HG03159 (cell line): ENCODE results near the gene CASK.
"Not testable (repeated sequence)": the region's sequence is repeated elsewhere in the genome, so short reads cannot be mapped to it uniquely, and the experiment has no call there.

Source experiments
- ATAC-seq: cut with Tn5 transposase; IDR thresholded peaks from one replicate; pipeline ENCODE4 v1.9.1; 2021; ENCODE audit warnings: mild to moderate bottlenecking, moderate library complexity; ENCODE audit not compliant: unreplicated experiment

CASK gene

DNA sequence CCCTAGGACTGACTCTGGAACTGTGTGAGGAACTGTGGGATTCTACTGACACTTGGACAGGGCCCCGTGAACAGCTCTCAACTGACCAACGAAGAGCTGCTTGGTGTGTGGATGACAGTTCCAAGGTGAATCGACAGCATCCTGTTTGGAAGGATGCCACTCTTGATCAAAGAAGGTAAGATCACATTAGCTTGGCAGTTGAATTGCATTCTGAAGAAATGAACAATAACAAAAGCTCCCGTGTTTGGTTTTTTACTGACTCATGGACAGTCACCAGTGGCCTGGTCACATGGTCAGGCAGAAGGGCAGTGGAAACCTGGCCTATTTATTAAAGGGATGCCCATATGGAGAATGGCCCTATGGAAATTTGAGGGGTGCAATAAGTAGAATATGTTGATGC is 267.7 kb downstream of the CASK start:
- no peak for ATAC-seq

DNA sequence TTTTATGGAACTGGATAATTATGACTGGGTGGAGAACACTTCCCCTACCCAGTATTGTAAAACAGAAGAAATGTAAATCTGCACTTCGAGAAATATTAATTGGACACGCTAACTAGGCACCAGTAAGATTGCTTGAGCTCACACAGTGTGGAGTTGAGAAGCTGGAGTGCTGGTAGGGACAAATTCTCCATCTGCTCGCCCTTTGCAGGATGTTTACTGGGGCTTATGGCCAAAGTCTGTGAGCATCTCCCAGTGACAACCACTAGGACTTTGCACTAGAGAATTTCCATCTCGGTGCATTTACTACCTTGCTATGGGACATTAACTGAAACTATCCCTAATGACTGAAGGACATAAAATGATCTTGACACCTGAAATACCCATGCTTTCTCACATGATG is 268.3 kb downstream of the CASK start:
- ATAC-seq = no peak

DNA sequence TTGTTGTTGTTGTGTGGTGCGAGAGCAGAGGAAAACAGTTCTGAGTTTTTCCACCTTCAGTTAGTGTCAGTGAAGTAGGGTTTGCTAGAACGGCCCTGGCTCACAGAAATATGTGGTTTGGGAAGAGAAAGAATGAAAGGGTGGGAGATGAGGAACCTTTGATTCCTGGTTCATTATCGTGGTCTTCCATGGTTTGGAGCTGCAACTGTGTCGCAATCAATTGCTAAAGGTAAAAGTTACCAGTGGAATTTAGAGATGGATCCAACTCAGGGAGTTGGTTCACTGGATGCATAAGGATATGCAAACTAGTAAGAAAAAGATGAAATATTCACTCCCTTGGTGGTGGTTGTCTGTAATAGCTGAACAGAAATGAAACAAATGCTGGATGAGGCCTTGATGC is 270.2 kb downstream of the CASK start:
- ATAC-seq = no peak

DNA sequence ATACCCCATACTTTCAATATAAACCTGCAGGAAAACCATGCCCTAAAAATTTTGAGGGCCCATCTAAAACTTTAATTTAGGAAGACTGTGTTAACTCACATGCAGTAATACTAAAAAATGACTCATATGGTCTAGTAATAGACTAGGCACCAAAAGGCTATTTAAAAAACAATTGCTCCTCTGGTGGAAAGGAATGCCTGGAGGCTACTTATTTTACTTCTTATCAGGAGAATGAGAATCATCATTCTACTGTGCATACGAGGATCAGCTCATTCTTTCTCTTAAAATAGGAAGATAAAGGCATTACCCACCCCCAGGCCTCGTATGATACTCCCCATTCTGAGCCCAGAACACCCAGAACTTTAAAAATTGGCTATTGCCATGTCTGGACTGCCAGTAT is 277.2 kb downstream of the CASK start:
- not testable (repeated sequence) for ATAC-seq

DNA sequence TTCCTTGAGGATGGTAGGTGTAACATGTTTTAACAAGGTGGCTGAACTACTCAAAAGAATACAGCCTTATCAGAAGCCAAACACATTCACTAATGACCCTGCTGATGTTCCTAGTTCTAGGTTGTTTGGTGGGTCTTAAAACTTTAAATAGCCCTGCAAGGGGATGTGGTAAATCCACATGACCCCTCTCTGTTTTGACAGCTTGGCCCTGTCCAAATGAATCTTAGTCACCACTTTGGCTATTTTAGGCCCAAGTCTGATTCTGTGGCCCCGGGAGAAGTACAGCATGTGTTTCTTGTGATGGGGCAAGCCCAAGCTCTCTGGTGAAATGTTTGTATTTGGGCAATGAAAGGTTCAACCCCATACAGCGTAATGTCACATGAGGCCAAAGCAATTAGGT is 289.1 kb downstream of the CASK start:
- no peak for ATAC-seq

DNA sequence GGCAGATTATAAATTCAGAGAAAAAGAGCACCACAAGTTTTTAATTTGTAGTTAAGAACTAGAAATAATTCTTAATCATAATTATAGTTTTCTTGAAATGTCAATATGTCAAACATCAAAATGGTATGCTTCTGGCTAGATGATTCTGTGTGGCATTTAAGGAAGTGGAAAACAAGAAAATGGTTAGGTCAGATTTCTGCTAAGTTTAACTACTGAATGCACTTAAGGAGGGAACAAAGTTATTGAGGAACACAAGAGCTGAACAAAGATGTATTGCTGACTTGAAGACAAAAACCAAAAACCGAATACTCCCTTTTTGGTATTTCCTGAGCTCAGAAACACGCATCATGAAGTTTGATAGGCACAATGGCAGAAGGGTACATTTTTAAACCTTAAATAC is 293.3 kb downstream of the CASK start:
- no peak for ATAC-seq

DNA sequence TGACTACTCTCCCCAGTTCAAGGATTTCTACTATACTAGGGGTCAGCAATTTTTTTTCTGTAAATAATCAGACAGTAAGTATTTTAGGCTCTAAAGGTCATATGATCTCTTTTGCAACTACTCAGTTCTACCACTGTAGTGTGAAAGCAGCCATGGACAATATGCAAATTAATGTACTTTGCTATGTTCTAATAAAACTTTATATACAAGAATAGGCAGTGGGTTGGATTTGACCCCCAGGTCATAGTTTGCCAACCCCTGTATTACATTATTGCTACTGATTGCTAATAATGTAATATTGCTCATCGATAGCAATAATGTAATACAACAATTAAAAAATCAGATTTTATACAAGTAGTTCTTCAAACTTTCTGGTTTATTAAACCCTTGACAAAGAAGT is 293.8 kb downstream of the CASK start:
- ATAC-seq = no peak

DNA sequence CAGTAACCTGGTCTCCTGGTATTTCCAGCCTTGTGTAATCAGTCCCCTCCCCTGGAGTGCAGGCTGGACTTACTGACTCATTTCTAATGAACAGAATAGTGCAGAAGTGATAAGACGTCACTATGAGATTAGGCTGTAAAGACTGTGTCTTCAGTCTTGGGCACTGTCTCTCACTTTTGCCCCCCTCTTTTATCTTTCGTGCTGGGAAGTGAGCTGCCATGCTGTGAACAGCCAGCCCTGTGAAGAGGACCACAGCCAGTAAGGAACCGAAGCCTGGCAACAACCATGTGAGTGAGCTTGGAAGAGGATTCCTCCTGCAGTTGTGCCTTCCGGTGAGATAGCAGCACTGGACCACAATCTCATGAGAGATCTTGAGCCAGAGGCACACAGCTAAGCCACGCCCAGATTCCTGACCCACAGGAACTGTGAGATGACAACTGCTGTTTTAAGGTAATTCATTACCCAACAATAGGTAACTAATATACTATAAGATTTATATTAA is 302.1 kb downstream of the CASK start:
- no peak for ATAC-seq

DNA sequence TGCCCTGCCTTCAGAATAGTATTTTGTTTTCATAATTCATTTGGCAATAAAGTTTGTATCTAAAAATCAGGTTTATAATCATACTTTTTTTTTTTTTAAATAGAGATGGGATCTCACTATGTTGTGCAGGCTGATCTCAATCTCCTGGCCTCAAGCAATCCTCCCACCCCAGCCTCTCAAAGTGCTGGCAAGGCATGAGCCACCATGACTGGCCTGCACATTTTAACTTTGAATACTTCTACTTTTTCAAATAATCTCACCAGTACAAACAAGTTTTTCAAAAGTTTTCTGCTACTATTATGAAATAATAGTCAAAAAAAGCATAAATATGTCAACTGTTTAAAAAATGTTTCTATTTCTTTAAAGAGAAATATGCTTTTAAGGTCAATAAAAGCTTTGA is 304.1 kb downstream of the CASK start:
- ATAC-seq = no peak

DNA sequence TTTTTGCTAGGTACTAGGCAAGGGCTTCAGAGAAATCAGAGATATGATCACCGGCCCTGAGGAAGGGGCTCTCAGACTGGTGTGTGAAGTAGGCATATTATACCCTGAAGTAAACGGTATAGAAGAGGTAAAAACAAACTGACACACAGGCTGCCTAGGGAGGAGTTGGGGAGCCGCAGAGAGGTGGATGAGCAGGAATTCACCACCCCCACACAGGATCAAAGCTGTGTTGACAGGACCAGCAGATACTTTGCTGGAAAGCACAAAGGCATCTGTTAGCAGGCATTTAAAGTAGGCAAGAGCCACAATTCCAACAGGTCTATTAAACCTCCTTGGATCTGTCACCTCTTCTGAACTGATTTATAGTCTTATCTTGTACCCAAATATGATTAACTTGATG is 306.4 kb downstream of the CASK start:
- ATAC-seq = no peak

DNA sequence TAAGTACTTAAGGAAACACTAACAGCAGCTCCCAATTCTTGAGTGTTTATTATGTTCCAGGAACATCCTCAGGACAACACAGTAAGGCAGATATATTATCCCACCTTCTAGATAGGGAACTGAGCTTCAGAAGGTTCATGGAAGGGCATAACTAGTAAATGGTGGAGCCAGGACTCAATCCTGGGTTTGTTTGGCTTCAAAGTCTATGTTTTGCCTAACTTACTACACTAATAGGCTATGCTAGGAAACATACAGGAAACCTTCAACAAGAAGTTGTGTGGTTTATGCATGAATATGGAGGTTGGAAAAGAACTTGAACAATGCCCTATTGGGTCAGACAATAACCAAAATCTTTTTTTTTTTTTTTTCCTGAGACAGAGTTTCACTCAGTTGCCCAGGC is 307.1 kb downstream of the CASK start:
- no peak for ATAC-seq

DNA sequence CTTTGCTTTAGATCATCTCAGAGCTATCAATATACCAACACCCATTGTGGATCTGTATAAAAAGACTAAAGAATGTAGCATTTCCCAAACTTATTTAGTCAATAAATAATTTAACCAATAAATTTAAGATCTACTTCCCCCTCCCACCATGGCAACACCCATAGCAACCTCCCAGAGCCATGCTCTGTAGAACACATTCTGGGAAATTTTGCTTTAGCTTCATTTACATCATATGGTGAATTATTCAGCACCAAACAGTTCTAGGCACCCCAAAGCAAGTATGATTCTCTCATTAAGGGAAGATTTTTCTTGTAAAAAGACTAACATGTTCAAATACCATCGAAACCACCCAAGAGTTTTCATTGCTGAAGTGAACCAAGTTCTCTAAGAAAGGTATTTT is 315.1 kb downstream of the CASK start:
- no peak for ATAC-seq

DNA sequence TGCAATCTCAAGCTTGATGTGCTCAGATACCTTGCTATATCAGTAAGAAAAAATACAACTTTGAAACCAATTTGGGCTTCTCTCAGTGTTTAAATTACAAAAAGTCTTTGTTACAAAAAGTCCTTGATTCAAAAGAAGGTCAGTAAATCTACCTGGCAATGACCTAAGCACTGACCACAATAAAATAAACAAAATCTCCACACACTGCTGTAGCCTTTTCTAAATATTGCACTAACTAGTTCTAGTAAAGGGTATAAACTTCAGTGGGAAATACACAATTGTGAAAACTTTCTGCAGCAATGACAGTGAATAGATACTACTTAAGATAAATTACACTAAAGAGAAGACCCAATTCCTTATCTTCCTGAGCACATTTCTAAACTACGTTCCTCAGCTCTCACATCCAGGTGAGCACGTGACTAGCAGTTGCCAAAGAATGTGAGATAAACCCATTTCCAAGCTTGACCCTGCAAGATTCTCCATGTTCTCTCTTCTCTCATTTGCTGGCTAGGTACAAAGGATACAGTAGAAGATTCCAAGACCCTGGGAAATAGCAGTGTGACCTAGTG is 316.0 kb downstream of the CASK start:
- no peak for ATAC-seq

DNA sequence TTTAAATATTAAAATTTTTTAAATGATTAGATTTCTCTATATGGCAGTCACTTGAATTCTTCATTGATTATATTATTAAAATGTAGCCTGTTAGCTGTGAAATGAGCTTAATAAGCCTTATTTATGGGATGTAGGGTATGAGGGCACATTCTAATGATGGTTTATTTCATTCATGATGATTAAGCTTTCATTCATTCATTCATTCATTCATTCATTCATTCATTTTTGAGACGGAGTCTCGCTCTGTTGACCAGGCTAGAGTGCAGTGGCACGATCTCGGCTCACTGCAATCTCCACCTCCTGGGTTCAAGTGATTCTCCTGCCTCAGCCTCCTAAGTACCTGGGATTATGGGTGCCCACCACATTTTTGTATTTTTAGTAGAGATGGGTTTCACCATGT is 317.3 kb downstream of the CASK start:
- not testable (repeated sequence) for ATAC-seq

DNA sequence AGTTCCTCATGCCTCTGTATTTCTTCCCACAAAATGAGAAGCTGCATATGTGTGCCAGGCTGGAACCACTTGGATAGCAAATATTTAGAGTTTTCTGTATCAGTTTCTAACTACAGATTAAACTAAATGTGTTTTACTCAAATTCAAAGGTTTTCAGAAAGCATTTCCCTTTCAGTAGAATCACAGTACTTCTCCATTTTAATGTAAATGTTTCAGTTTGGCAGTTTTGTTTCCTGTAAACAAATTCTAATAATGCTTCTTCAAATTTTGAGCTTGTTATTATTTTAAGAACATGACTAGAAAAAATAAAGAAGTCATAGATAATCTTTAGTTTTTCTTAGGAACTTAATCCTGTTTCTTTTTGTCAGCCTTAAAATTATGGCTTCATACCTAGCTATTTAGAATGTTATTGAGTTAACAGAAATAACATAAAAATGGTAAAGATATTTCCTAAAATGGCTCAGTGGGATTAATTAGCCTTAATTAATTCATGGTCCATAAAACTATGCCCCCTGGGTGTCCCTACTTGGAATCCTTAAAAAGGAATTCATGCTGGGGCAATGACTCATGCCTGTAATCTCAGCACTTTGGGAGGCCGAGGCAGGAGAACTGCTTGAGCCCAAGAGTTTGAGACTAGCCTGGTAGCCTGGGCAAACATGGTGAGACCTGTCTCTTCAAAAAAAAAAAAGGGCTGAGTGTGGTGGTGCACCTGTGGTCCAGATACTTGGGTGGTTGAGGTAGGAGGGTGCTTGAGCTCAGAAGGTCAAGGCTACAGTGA is 318.4 kb downstream of the CASK start:
- ATAC-seq = no peak

DNA sequence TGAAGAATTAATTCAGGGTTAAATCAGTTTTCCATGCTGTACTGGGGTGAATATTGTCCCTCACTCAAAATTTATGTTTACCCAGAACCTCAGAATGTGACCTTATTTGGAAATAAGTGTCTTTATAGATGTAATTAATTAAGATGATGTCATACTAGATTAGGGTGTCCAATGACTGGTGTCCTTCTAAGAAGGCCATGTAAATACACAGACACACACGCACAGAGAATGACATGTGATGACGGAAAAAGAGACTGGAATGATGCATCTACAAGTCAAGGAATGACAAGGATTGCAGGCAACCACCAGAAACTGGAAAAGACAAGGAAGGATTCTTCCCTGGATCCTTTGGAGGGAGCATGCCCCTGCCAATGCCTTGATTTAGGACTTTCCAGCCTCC is 319.2 kb downstream of the CASK start:
- ATAC-seq = no peak

DNA sequence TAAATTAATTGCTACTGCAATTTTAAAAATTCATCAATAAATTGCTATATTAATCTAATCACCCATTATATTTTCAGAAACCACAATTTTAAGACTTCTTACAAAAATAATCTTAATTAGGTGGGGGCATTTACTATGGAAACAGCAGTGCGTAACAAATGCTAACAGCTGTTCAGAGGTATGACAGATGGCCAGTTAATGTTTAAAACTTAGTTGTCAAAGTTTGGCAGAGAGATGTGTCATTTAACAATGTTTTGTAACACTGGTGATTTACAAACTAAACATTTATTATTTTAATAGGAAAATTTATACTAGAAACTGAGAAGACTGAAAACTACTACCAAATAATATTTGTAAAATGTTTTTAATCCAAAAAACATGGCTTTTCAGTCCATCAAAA is 319.8 kb downstream of the CASK start:
- no peak for ATAC-seq

DNA sequence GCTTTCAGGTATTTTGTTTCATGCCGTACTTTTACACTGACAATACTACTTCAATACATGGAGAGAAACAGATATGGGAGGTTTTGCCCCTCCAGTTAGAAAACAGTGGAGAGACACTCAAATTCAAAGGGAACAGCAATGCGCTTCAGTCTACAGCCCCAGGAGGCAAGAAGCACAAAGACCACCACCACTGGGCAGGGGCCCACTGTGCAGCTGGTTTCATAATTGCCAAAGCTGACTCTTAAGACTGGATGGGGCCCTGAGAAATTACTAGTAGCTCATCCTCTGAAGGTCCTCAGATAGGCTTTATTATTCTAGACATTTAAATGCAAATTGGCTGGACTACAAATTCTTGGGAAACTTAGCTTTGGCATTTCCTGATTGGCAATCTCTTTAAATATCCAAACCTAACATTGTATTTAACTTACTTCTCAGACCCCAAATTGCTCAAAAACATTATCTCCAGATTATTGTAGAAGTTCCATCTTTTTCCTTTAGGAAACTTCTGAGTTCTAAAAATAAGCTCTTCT is 320.5 kb downstream of the CASK start:
- no peak for ATAC-seq

DNA sequence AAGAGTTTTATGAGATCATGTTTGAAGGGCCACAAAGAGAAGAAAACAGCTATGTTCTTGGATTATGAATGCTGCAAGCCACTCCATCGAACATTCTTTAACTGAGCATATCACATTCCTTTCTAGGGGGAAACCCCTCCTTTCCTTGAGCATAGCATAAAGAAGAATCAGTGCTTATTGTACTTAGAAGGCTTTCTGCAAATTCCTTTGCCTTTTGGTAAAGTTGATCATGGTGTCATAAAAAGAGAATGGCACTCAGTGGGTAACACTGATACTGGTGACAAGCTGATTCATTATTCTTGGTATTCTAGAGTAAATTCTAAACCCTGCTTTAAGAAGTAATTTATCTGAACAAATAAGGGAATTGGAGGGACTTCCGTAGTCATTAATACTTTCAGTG is 323.1 kb downstream of the CASK start:
- no peak for ATAC-seq

DNA sequence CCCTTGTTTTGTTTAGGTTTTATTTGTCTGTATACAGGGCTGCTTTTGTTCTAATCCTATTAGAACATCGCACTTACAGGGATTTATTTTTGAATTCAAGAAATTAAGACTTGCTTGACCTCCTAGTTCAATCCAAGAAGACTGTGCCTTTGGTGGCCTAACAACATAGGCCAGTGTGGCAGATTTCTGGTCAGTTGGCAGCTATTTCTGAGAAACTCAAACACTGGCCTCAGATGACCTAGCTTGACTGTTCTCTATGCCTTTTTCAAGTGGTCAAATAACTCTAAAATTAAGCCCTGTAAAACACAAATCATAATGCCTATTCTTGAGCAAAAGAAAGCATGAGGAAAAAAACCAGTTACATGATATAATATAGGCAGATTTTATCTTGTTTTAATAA is 323.8 kb downstream of the CASK start:
- no peak for ATAC-seq

DNA sequence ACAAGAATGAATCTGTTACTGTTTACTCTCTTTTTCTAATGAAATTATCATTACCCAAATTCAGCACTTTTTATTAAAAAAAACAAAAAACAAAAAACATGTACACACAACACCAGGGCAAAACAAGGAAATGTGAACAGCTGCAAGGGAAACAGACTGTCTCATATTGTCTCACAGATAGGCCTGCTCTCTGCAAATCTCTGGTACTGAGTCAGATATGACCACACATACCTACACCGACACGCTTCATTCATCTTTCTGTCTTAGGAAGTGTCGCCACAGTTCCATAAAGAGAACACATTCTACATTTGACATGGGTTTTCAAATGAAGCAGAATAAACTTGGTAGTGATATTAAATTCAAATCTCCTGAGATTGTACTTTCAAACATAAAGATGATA is 326.8 kb downstream of the CASK start:
- ATAC-seq = peak; percentile 91

DNA sequence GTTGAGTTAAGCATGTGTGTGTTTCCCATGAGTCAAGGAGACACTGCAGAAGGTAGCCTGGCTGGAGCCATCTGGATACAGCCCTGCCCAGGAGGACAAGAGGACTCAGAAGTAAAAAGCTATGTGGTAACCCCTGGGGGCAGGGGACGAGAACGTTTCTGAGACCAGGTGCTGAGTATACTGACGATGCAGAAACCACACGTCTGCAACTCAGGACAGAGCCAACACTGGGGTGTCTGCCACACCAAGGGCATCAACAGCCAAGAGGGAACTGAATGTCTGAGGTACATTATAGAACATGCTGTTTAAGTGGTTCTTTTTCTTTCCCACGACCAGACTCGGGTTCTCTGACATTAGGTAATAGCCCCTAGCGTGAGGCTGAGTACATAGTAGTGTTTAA is 328.7 kb downstream of the CASK start:
- ATAC-seq = no peak

DNA sequence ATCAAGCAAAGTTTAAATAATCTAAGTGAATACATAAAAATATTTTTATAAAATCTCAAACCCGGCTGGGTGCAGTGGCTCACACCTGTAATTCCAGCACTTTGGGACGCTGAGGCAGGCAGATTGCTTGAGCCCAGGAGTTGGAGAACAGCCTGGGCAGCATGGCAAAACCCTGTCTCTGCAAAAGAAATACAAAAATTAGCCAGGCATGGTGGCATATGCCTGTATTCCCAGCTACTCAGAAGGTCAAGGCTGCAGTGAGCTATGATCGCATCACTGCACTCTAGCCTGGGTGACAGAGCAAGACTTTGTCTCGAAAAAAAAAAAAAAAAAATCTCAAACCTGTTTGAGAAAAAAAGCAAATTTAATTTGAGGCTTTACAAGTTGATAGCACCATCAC is 331.4 kb downstream of the CASK start:
- no peak for ATAC-seq
